ELR (cell line): ENCODE measurements around the gene ANO10.
A peak's percentile ranks its signal among the peaks of the same experiment; 100 is the strongest.
"Not testable (repeated sequence)": the region's sequence is repeated elsewhere in the genome, so short reads cannot be mapped to it uniquely, and the experiment has no call there.

Source experiments
- DNase-seq: peaks from one replicate; pipeline ENCODE4 v3.0.0-alpha.2; 2015; ENCODE audit warnings: low read depth

Gene ANO10

GRCh38 chr3:43521941-43522340, 99.9 kb downstream of the ANO10 start:
- DNase-seq: no peak

- not testable (repeated sequence) for DNase-seq
These were observed 103.3 kb downstream of the ANO10 start for GRCh38 chr3:43518515-43518914.

GRCh38 chr3:43515970-43516635, 105.7 kb downstream of the ANO10 start:
- DNase-seq: no peak

- DNase-seq: no peak
These were observed 106.4 kb downstream of the ANO10 start for GRCh38 chr3:43515208-43515917.

- peak; percentile 59 for DNase-seq
These were observed 108.9 kb downstream of the ANO10 start for GRCh38 chr3:43512754-43513404.

GRCh38 chr3:43506644-43507043, 115.2 kb downstream of the ANO10 start:
- no peak for DNase-seq

- DNase-seq: peak; percentile 89
These were observed 116.5 kb downstream of the ANO10 start for GRCh38 chr3:43505351-43505750.

GRCh38 chr3:43503067-43503728, 118.6 kb downstream of the ANO10 start:
- DNase-seq: peak; percentile 63

GRCh38 chr3:43499256-43499655, 122.6 kb downstream of the ANO10 start:
- DNase-seq: no peak

GRCh38 chr3:43497905-43498365, 123.9 kb downstream of the ANO10 start:
- DNase-seq: peak; percentile 62

GRCh38 chr3:43497422-43497821, 124.4 kb downstream of the ANO10 start:
- DNase-seq: peak; percentile 1

- peak; percentile 34 for DNase-seq
These were observed 125.0 kb downstream of the ANO10 start for GRCh38 chr3:43496740-43497375.

GRCh38 chr3:43492932-43493331, 128.9 kb downstream of the ANO10 start:
- DNase-seq: not testable (repeated sequence)

GRCh38 chr3:43491807-43492206, 130.0 kb downstream of the ANO10 start:
- not testable (repeated sequence) for DNase-seq

GRCh38 chr3:43490640-43491185, 131.1 kb downstream of the ANO10 start:
- no peak for DNase-seq

GRCh38 chr3:43489930-43490329, 131.9 kb downstream of the ANO10 start:
- no peak for DNase-seq

- DNase-seq: no peak
These were observed 135.9 kb downstream of the ANO10 start for GRCh38 chr3:43485931-43486330.

- no peak for DNase-seq
These were observed 136.8 kb downstream of the ANO10 start for GRCh38 chr3:43484926-43485488.

- no peak for DNase-seq
These were observed 140.4 kb downstream of the ANO10 start for GRCh38 chr3:43481375-43481774.

- DNase-seq: not testable (repeated sequence)
These were observed 143.0 kb downstream of the ANO10 start for GRCh38 chr3:43478839-43479238.

- peak; percentile 6 for DNase-seq
These were observed 143.6 kb downstream of the ANO10 start for GRCh38 chr3:43478118-43478785.
